Vagina (tissue), 2 donors: ENCODE data around the gene XPO5.

Experiments used
- CTCF ChIP-seq, 3 experiments: fragments of 450-650 bp in 2 of 3; fragments of 200-600 bp in 1 of 3; sonication (generic) in 1 of 3; IDR thresholded peaks; one replicate each; pipeline ENCODE4 v1.5.1; 2017 to 2019; ENCODE audit warnings: antibody characterized with exemption in 3 of 3, mild to moderate bottlenecking in 2 of 3, moderate library complexity in 2 of 3
- POLR2A ChIP-seq, 2 donors: fragments of 450-650 bp; IDR thresholded peaks; one replicate each; pipeline ENCODE4 v1.6.1; 2017; ENCODE audit warnings: antibody characterized with exemption in 2 of 2, mild to moderate bottlenecking in 2 of 2, moderate library complexity in 2 of 2

GRCh38 chr6:43541774-43542471, 33.9 kb downstream of the XPO5 start:
- TF ChIP-seq POLR2A (IDR thresholded peaks at IDR 0.05) (no peak), CTCF (IDR thresholded peaks at IDR 0.05) (no peak)
